Hematopoietic multipotent progenitor cell treated with erythropoietin and hydrocortisone succinate and interleukin-3 and kit ligand, for 6 days (in vitro differentiated cells): ENCODE results near the gene RREB1.

Experiments used
- DNase-seq: peaks from one replicate; pipeline ENCODE4 v3.0.0-alpha.2; 2015

The RREB1 gene

GRCh38 chr6:7124636-7125035, 16.9 kb downstream of the RREB1 start:
- no peak for DNase-seq

- no peak for DNase-seq
Measured at GRCh38 chr6:7125290-7125689, 17.5 kb downstream of the RREB1 start.

- no peak for DNase-seq
Measured at GRCh38 chr6:7126754-7127153, 19.0 kb downstream of the RREB1 start.

- no peak for DNase-seq
Measured at GRCh38 chr6:7127680-7128079, 19.9 kb downstream of the RREB1 start.

- no peak for DNase-seq
Measured at GRCh38 chr6:7129360-7129759, 21.6 kb downstream of the RREB1 start.

- peak; percentile 60 for DNase-seq
Measured at GRCh38 chr6:7129784-7130569, 22.2 kb downstream of the RREB1 start.

GRCh38 chr6:7131390-7131789, 23.6 kb downstream of the RREB1 start:
- no peak for DNase-seq

- DNase-seq, result no peak
Measured at GRCh38 chr6:7132398-7133035, 24.8 kb downstream of the RREB1 start.

- DNase-seq, result no peak
Measured at GRCh38 chr6:7134999-7135745, 27.4 kb downstream of the RREB1 start.

- DNase-seq, result no peak
Measured at GRCh38 chr6:7135755-7136154, 28.0 kb downstream of the RREB1 start.

GRCh38 chr6:7136859-7137334, 29.1 kb downstream of the RREB1 start:
- no peak for DNase-seq

- DNase-seq, result peak; percentile 84
Measured at GRCh38 chr6:7137335-7138045, 29.7 kb downstream of the RREB1 start.

GRCh38 chr6:7138046-7138531, 30.3 kb downstream of the RREB1 start:
- DNase-seq, result peak; percentile 83

- DNase-seq, result no peak
Measured at GRCh38 chr6:7138921-7139358, 31.2 kb downstream of the RREB1 start.

GRCh38 chr6:7139835-7140470, 32.2 kb downstream of the RREB1 start:
- peak; percentile 84 for DNase-seq

- peak; percentile 90 for DNase-seq
Measured at GRCh38 chr6:7140631-7141378, 33.0 kb downstream of the RREB1 start.

GRCh38 chr6:7142228-7142801, 34.6 kb downstream of the RREB1 start:
- DNase-seq, result no peak

GRCh38 chr6:7142918-7143475, 35.2 kb downstream of the RREB1 start:
- DNase-seq, result no peak

- DNase-seq, result peak; percentile 95
Measured at GRCh38 chr6:7143476-7143974, 35.8 kb downstream of the RREB1 start.

GRCh38 chr6:7144872-7145584, 37.3 kb downstream of the RREB1 start:
- peak; percentile 48 for DNase-seq
